ENCODE data around the gene VEZF1.

Gene VEZF1

DNA sequence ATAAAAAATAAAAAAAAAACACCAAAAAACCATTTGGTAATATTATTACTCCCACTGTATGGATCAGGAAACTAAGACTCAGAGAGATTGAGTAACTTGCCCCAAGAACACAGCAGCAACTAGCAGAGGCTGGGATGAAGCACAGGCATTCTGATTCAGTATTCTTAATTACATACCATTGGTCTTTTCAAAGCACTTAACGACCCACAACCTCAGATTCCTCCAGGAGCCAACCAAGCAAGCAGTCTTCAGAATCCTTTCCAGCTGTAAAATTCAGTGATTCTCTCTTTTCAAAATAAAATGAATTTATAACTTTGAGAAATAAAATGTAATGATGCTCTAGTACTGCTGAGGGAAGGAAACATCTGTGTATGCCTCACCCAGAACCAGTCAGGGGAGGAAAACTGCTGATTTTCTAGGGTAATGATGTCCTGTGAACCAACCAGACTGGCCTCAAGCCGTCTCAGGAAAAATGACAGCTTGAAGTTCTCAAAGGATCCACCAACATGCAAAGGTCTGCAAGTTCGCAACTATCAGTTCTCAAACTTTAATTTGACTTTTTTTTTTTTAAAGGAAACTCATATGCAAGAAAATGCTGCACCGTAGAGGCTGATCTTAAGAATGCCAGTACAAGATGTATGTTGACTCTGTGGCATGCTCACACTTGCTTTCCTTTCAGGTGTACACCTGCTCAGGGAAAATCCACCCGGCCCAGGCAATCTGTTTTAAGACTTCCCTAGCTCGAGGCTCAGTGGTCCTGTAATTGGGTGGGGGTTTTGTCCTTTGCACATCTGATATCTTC, 41.9 kb downstream of the VEZF1 start:
- TF ChIP-seq CTCF (IDR thresholded peaks at IDR 0.05), result no peak
- Mint-ChIP-seq H3K4me1 (peaks cover 81% of the 10 kb centered on the region), H3K9me3 (no peaks in the 10 kb centered on the region), H3K27ac (no peak overlapping the region), H3K27me3 (ENCODE audit: low read depth, poor library complexity) (peaks cover 16% of the 10 kb centered on the region), H3K4me3 (no peak overlapping the region), H3K36me3 (ENCODE audit: low read depth) (no peaks in the 10 kb centered on the region)
- DNase-seq, result no peak

DNA sequence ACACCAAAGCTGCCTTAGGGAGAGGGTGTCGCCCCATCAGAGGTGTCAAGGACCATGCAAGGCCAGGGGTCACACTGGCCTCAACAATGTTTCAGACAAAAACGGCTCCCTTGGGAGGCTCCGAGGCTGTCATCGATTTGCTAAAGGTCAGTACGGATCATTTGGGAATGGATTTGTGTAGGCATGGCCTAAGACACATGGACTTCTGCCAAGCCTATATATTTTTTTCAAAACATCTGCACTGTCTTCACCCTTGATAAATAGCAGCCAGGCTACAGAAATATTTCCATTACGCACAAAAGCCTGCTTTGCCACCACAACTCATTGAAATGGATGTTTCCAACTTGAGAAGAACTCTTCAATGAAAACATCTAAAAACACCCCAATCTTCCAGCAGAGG, 43.1 kb downstream of the VEZF1 start:
- TF ChIP-seq CTCF (IDR thresholded peaks at IDR 0.05), result no peak
- Mint-ChIP-seq H3K4me1 (peaks cover 81% of the 10 kb centered on the region), H3K27me3 (ENCODE audit: low read depth, poor library complexity) (peaks cover 24% of the 10 kb centered on the region), H3K36me3 (ENCODE audit: low read depth) (no peaks in the 10 kb centered on the region), H3K27ac (peak overlapping the region; percentile 78), H3K4me3 (peak overlapping the region; percentile 19), H3K9me3 (no peaks in the 10 kb centered on the region)
- peak; percentile 59 for DNase-seq

DNA sequence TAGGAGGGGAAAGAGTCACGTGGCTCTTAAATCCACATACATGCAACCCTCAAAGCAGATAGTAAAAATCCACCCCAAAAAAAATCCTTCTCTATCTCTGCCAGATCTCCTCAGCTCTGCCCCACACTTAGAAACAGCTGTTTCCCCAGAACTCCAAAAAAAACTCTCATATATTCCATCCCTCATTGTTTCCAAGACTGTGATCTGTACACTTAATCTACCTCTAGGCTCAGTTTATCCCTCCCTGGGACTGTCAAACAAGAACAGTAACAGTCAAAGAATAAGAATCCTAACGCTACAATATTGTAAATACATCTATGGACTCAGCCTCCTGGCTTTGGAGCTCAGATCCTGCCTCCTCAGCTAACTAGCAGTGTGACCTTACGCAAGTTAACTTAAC, 44.4 kb downstream of the VEZF1 start:
- H3K4me3 Mint-ChIP-seq, result no peak overlapping the region
- H3K27ac Mint-ChIP-seq, result no peak overlapping the region
- peaks cover 76% of the 10 kb centered on the region for H3K4me1 Mint-ChIP-seq
- no peak for DNase-seq
- no peaks in the 10 kb centered on the region for H3K36me3 Mint-ChIP-seq (ENCODE audit: low read depth)
- H3K27me3 Mint-ChIP-seq (ENCODE audit: low read depth, poor library complexity), result peaks cover 29% of the 10 kb centered on the region
- no peak for TF ChIP-seq CTCF (IDR thresholded peaks at IDR 0.05)
- H3K9me3 Mint-ChIP-seq, result no peaks in the 10 kb centered on the region

DNA sequence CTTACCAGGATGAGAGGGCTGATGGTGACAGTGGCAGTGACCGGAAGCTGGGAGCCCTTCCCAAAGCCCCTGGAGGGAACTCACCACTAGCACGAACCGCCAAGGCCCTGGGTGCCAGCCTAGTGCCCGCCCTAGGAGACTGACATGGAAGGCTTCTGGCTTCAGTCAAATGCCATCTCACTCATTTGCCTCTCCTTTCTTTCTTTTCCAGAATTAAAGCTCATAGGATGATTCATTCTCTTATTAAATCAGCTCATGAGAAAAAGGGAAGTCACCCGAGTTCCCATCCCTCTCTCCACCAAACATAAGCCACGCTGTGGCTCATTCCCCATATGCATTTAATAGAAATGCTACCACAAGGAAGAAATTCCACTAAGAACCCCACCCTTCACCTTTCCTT, 44.9 kb downstream of the VEZF1 start:
- no peak overlapping the region for H3K4me3 Mint-ChIP-seq
- H3K9me3 Mint-ChIP-seq, result no peaks in the 10 kb centered on the region
- H3K27ac Mint-ChIP-seq, result no peak overlapping the region
- H3K27me3 Mint-ChIP-seq (ENCODE audit: low read depth, poor library complexity), result peaks cover 29% of the 10 kb centered on the region
- H3K4me1 Mint-ChIP-seq, result peaks cover 75% of the 10 kb centered on the region
- no peak for DNase-seq
- no peak for TF ChIP-seq CTCF (IDR thresholded peaks at IDR 0.05)
- H3K36me3 Mint-ChIP-seq (ENCODE audit: low read depth), result no peaks in the 10 kb centered on the region

DNA sequence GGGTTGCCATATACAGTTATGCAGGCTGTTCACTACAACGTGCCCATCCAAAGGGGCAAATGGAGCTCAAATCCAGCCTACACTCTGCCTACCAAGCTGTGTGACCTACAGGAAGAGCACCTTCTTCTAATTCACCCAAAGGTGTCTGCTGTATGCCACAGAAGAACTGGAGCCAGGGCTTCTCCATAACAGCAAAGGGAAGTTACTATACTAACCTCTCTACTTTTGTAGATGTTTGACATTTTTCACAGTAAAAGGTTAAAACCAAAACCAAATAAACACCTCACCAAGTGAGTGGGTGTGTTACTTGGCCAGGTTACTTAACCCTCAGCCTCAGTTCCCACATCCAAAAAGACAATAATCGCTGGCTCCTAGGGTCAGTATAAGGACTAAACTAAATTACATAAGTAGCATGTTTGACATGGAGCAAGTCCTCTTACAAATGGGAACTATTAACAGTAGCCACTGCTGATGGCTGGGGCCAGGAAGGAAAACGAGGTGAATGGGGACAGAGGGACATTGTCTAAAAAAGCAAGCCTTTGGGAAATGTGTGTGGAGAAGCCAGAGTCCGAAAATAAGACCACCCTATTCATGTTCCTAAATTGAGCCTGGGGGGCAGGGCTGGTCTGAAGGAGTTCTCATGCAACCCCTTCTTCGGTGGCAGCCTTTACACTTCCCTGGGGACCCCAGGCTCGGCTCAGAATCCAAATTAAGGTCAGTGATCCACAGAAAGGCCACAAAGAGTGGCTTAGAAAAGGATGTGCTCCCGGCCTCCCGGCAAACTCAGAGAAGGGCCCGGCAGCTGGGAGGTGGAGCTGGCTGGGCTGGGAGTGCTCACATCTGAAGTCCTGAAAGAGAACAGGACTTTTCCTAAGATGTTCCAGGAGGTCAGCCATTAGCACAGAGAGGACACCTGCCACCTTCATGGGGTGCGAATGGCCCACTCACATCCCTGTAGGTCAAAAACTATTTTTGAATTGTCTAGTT, 46.4 kb downstream of the VEZF1 start:
- Mint-ChIP-seq H3K4me3 (no peak overlapping the region), H3K36me3 (ENCODE audit: low read depth) (no peaks in the 10 kb centered on the region), H3K9me3 (no peaks in the 10 kb centered on the region), H3K27me3 (ENCODE audit: low read depth, poor library complexity) (peaks cover 26% of the 10 kb centered on the region), H3K27ac (peak overlapping the region; percentile 8), H3K4me1 (peaks cover 75% of the 10 kb centered on the region)
- no peak for TF ChIP-seq CTCF (IDR thresholded peaks at IDR 0.05)
- DNase-seq, result no peak
